ENCODE data around the gene SLC17A9.
"Not testable (repeated sequence)": the region's sequence is repeated elsewhere in the genome, so short reads cannot be mapped to it uniquely, and the experiment has no call there.

SLC17A9 gene

DNA sequence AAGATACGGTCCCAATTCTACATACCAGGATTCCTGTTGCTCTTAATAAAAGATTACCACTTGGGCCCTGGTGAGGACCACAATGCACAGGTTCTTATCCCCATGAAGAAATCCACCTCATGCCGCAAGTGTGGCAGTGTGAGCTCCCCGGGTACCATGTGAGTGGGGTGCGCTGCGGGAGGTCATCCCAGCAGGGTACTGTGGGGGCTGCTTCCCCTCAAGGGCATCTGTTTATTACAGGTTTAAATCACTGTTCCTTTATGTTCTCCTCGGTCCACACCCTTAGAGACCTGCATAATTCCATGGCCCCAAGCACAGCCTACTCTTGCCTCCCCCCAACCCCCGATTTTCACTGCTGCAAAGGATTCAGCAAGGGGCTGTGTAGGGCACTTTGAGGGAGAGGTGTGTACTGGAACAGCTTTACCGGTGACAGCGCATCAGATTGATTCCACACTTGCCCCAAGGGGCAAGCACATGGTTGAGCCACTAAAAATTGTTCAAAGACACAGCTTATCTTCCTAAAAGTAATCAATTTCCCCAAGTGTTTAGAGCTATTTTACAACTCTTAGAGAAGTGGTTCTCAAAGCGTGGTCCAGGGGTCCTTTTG lies 32.4 kb upstream of the SLC17A9 start:
- DNase-seq (ENCODE audit: low read depth in 2 of 2): no peak

DNA sequence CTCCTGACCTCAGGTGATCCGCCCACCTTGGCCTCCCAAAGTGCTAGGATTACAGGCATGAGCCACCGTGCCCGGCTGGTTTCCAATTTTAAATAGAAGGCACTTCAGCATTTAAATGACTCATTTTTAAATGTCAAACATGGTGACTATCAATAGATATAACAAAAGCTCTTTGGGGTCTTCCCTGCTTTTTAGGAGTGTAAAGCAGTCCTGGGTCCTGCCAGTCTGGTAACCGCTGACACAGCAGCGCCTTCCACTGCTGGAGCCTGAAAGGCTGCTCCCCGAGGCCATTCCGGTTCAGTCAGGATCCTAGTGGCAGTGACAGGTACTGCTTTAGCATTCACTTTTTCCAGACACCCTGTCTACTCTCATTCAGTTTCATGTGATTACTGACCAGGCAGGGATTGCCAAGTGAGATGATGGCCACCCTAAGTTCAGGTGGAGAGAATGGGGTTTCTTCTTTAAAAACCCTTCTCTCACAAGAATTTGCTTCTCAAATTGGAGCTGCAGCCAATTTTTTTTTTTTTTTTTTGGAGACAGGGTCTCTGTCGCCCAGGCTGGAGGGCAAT lies 31.3 kb upstream of the SLC17A9 start:
- DNase-seq (ENCODE audit: low read depth in 2 of 2): peak in 1 of 2 donors; percentile 42

DNA sequence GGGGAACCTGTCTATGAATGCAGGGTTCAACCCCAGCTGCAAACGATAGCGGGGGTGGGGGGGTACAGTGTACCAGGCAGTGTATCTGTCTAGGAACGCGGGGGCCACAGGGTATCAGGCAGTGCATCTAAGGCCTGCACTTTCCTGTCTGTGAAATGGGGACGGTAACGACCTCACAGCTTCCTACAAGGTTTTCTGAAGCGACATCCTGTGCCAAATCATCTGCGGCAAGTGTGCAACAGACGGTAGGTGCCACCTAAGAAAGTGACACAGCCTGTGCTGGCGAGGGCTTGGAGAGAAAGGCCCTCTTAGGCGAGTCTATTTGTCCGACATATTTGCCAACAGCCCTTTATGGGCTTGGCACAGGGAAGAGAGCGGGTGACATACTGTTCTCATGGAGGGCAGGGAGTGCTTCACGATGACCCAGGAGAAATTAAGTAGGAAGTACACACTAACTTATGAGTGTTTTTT lies 30.0 kb upstream of the SLC17A9 start:
- peak in 1 of 2 donors; percentile 28 for DNase-seq (ENCODE audit: low read depth in 2 of 2)

DNA sequence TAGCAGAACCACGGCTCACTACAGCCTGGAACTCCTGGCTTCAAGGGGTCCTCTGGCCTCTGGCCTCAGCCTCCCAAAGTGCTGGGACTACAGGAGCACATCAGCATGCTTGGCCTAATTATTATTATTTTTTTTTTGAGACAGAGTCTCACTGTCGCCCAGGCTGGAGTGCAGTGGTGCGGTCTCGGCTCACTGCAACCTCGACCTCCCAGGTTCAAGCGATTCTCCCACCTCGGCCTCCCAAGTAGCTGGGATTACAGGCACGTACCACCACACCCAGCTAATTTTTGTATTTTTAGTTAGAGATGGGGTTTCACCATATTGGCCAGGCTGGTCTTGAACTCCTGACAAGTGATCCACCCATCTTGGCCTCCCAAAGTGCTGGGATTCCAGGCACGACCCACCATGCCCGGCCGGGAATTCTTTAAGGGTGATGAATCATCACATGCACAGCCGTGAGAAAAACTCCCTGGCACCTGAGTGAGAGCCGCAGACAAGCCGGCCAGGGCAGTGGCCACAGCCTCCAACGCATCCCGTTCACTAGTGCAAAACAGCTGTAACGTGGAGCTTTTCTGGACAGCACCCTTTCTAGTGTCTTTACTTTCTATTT lies 29.3 kb upstream of the SLC17A9 start:
- DNase-seq (ENCODE audit: low read depth in 2 of 2): not testable (repeated sequence)

DNA sequence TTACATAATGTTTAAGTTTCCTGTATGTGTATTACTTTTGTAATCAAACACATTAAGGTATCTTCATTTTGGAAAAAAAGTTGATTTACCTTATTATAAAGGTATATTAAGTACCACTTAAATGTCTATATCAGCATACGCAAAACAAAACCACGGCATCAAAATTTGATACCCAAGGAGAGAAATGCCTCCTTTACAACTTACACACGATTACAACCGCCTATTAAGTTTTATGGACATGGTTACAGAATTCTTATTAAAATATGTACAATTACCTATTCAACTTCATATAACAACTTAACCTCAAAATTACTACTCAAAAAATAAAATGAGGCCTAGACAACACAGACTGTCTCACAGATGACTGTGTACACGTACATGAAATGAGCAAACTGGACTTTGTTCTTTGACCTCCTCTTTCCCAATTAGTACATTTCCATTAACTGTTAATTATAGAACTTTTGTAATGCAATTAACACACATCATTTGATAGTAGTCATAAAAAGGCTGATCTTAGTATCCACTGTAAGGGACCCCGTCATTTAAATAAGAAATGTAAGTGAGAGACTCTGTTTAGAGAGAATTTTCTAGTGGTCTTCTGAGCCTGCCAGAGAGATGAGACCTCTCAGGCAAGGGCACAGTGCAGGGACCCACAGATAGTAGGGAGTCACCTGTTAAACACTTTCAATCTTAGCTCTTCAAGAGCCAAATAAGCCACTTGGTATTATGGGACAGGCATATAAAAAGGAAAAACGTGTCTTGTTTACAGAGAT lies 28.7 kb upstream of the SLC17A9 start:
- no peak for DNase-seq (ENCODE audit: low read depth in 2 of 2)

DNA sequence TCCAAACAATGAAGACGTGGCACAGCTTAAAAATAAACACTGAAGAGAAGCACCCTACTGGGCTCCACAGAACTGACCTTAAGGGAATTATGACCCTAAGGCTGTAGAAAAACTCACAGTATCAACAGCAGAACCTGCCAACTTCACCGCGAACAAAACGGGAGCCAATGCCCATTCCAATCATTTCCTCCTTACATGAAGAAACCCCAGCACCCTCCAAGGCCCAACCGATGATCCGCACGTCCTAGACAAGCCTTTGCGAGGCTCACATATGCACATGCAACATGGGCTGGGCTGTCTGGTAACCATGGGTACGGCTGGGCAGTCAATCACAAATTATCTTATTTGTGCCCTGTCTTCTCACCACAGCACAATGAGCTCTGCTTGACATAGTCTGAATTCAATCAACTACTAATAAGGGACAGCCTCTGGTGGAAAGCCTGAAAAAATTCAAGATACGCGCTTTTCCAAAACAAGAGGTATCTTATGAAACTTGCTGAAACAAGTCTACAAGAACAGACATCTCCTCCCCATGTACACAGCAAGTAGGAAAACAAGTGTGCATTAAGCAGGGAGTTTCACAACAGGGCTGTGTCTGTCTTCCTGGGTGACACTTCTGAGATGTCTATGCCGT lies 27.9 kb upstream of the SLC17A9 start:
- no peak for DNase-seq (ENCODE audit: low read depth in 2 of 2)

DNA sequence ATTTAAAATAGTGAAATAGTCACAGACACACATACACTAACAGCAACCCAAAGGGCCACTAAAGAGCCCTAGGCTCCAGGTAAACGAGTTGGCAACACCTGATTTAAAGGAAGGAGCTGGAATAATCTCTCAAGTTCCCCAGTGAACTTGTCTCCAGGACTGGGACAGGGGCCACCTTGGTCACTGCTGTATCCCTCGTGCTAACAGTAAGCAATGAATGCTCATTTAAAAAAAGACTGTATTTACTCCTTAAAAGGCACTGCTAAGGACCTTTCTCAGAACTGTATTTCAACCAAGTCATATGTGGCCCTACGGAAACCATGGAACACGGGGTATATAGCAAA lies 27.5 kb upstream of the SLC17A9 start:
- DNase-seq (ENCODE audit: low read depth in 2 of 2): no peak

DNA sequence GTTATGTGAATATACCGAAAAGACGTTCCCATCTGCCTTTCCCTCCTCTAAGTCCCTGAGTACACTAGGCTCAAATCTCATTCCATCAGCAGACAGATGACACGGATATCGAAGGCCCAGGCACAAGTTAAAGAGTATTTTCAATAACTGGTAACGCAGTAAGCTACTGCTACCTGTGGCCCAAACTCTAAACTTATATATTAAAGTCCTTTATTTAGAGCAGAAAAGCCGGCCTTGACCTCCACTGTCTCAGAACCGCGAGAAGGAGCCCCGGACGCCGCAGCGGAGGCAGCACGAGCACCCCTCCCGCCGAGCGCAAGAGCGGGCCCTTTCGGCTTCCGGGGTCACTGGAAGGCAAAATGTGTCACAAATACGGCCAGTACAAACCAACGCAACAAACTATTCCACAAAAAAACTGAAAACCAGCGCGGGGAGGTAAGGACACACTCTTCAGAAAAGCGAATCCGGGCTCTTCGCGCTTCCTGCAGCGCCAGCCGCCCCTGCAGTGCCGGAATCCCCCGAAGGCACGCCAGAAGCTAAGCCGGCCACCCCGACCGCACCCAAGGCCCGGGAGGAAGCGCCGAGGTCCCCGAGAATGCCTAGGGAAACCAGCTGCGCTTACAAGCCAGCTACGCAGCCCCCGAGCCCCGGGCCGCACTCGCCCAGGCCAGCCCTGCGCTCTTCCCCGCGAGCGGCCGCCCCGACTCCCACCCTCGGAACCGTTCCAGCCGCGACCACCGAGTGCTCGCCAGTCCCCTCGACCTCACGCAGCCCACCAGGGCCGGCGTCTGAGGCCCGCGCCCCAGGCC lies 26.9 kb upstream of the SLC17A9 start:
- peak in 1 of 2 donors; percentile 34 for DNase-seq (ENCODE audit: low read depth in 2 of 2)

DNA sequence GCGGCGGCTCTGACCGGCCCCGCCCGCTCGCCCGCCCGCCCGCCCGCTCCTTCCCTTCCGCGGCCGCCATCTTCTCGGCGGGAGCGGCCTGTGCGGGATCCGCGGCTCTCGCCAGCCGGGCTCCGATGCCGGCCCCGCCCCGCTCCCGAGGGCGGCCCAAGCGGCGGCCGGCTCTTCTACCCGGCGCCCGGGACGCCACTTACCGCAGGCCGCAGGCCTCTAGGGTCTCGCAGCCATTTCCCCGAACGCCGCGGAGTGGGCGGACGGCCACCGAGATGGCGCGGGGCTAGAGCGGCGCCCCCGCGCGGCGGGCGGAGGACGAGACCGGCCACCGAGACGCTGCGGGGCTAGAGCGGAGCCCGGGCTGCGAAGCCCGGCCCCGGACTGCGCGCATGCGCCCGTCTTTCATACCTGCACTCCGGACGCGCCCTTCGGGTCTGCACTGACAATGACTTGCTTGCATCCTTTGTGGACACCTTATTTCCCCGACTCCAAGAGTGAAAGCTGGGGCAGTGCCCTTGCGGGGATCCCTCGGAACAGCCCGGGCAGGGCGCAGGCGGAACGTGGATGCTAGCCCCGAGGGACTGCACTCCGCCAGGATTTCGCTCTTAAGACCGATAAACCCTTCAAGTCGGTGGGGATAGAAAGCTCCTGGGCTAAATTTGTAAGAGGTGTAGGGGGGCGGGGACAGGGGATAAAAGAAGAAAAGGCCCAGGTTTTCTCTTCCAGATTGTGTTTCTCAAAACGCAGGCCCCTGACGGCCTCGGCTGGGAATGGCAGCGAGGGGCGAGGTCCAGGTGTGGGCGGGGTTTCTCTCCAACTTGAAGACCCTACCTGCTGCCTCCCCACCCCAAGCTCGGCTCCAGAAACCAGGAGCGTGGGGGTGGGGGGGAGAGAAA lies 26.0 kb upstream of the SLC17A9 start, which contains the start of gene DIDO1:
Gene DIDO1 (minus strand): TSS at position 277 of the 899 bp plus-strand sequence.
- peak; percentile 72 to 89 for DNase-seq (ENCODE audit: low read depth in 2 of 2)

DNA sequence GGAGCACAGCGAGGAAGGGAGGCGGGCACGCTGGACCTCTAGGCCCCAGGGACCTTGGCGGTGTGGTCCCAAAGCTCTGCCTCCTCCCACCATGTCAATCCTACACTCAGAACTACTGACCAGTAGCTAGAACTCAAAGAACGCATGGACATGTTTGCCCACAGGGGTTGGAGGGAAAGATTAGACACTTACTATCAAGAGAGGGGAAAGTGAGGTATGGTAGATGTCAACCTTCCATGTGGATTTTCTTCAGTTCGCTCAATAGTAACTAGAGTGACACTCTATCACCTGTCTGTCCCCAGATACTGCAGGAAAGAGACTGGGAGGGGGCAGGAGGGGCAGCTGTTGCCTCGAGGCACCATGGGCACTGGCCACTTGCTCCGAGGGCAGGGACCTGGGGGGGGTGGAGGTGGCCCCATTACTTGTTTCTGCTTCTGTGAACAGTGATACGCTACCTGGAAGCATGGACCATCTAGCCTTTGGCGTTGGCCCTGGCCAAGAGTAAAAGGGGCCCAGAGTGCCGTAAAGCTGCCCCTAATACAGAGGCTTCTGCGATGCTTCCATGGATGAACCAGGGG lies 25.3 kb upstream of the SLC17A9 start:
- no peak for DNase-seq (ENCODE audit: low read depth in 2 of 2)

DNA sequence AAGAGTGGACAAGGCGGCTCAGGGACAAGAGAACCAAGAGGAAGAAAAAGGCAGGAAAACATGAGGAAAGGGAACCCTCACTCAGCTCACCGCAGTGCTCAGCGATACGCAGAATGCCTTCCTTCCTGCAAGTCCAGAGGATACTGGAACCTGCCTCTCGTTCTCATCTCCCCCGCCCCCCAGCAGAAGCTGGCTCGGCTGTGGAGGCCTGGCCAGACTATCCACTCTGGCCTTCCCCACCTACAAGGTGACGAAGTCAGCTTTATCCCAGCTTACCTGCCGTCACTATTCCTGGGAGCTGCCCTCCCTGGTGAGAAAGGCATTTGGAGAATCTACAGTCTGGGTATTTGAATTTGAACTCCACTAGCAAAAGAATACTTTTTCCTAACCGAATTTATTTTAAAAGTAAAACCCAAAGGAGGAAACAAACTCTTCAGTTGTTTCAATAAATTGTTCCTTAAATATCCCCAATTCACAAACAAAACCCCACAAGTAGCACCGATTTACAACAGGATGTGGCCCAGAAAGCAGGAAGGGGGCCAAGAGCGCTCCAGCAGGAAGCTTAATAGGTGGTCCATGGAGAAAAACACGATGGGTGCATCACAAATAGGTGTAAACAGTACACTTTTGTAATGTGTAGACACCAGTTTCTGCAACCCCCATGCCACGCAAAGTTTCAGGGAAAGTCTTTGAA lies 24.1 kb upstream of the SLC17A9 start:
- DNase-seq (ENCODE audit: low read depth in 2 of 2): no peak

DNA sequence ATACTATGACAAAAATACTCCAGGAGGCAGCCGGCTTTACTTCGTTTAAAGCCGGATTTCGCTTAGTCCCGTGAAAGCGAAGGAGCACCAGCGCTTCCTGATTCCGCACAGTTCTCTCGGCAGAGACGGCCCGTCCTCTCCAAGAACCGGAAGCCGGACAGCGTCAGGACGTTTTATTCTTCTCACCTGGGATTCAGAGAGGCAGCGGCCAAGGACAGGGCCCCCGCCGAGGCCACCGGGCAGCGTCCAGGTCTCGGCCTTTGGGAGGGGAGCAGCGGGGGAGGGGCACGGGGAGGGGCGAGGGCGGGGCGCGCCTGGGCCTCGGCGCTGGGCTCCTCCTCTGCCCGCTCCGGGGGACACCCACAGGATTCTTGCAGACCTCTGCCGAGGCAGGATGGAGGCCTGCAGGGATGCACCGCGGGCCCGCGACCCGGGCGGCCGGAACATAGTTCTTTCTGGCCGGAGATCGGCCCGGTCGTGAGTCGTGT lies 23.4 kb upstream of the SLC17A9 start:
- DNase-seq (ENCODE audit: low read depth in 2 of 2): peak in 1 of 2 donors; percentile 52

DNA sequence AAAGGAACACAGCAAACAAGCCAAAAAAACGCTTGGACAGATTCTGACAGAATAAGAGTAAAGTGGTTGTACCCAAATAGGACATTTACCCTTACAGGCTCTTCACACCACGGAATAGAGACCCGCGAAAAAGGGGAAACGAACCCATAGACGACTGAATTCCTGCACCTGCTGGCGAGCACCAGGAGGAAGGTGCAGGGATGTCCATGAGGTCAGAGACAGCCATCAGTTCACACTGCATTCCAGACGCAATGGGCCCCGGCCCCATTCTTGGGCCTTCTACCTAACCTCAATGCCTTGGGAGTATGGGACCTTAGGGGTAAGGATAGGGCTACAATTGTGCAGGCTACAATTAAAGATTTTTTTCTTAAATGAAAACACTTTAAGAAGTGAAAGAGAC lies 21.0 kb upstream of the SLC17A9 start:
- DNase-seq (ENCODE audit: low read depth in 2 of 2): no peak

DNA sequence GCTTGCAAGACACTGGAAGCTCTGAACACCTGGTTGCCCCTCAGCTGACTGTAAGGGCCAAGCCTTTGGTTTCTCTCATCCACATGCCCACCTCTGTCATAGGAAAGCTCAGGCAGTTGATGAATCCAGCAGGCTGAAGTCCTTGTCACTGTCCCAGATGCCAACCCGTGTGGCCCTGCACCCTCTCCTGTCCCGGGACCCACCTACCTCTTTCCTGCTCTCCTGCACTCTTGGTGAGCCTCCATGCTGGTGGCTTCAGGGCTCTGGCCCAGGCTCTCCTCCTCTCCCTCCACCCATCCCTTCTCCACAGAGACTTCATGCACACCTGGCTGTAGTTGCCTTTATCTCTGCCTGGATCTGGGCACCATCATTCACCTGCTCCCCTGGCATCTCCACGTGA lies 18.5 kb upstream of the SLC17A9 start:
- DNase-seq (ENCODE audit: low read depth in 2 of 2): no peak

DNA sequence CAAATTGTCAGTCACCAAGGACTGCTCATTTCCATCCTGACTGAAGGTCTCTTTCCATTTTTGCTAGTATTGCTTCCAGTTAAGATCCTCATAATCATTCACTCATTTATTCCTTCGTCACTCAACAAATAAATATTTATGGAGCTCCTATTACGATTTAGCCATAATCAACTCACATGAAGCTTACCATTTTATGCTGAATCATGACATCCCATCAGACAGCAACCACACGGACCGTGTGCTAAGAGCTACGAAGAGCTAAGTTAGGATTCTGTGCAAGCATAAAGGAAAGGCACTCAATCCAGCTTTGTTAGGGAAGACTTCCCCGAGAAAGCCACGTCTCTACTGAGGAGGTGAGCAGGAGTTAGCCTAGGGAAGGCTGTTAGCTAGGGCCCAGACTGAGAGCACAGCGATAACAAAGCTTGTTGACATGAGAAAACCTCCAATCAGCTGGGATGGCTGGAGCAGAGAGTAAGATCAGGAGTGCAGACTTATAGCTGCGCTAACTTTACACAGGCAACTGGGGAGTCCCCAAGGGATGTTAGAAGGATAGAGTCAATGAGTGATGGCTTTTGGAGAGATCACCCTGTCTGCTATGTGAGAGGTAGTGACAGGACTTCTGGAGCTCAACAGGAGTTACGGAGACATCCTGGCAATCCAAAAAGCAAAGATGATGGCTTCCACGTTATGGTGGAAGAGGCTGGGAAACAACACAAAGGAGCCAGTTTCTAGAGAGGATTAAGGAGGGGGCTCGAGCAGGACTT lies 17.1 kb upstream of the SLC17A9 start:
- DNase-seq (ENCODE audit: low read depth in 2 of 2): no peak

DNA sequence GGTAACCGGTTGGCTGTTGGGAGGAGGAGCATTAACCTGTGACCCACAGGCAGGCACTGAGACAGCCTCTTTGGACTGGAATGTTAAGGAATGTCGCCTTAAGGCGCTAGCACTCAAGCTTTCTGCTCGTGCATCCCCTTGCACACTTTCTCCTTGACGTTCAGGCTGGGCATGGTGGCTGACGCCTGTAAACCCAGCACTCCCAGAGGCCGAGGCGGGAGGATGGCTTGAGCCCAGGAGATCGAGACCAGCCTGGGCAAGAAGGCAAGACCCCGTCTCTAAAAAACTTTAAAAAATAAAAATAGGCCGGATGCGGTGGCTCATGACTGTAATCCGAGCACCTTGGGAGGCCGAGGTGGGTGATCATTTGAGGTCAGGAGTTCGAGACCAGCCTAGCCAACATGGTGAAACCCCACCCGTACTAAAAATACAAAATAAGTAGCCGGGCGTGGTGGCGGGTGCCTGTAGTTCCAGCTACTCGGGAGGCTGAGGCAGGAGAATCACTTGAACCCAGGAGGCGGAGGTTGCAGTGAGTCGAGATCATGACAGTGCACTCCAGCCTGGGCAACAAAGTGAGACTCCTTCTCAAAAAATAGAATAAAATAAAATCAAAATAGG lies 16.4 kb upstream of the SLC17A9 start:
- DNase-seq (ENCODE audit: low read depth in 2 of 2): no peak

DNA sequence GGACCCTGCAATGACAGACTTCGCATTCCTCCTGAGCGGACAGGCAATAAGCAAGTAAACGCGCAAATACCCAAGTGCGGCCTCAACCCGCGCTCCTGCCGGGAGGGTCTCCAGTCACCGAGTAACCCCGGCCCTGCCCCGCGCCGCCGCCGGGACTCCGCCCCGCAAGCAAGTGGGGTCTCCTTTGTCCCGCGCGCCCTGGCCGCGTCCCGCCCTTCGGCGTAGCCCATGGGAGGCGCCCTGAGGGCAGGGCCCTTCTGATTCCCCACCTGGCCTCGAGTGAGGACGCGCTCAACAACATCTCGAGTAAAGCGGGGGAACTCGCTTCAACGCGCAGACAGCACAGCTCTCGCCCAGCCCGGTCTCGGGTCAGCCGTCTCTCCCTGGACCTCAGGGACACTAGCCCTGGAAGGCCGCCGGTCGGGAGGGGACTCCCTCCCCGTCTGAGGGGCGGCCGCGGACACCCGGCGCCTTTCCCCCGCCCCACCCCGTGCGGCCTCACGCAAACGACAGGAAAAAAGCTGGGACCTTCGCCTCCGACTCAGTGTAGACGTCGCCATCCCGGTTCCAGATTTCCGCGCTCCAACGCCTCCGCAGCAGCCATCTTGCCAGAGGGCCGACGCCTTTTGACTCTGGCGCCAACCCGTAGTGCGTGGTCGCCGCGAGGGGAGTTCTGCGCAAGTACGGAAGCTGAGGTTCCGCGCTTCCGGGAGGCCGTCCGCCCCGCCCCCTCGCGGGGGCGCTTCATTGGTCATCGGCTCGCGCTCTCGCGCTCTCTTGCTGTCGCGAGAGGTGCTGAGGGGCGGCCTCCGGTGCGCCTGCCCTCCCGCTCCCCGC lies 15.0 kb upstream of the SLC17A9 start:
- peak; percentile 91 to 97 for DNase-seq (ENCODE audit: low read depth in 2 of 2)

Measured in stimulated activated CD8-positive, alpha-beta memory T cell treated with anti-CD3 and anti-CD28 coated beads, Interleukin-7, amount 100 ng/mL, for 4 hours (primary cell).